ENCODE measurements around the gene LRCH1. TPM values are rescaled to one million over a fixed set of nuclear protein-coding genes. Genes with fewer than 3 reads are reported as not detected.

Gene LRCH1
- total RNA-seq, 1 donor from 2014 or later, result 13.1 TPM

GRCh38 chr13:46628622-46629365, 75.8 kb downstream of the LRCH1 start:
- Histone ChIP-seq H3K27me3 (ENCODE audit: low read depth) (no peaks in the 10 kb centered on the region), H3K4me1 (peaks cover 88% of the 10 kb centered on the region), H3K4me3 (no peak overlapping the region), H3K27ac (replicated peaks) (no peak overlapping the region), H3K9me3 (replicated peaks) (no peaks in the 10 kb centered on the region), H3K36me3 (no peaks in the 10 kb centered on the region)
- no peak for DNase-seq
- intact Hi-C loops (cut with micrococcal nuclease), result no loop called here
- TF ChIP-seq CTCF (IDR thresholded peaks at IDR 0.05; ENCODE audit: borderline replicate concordance), result no peak

- no peak for DNase-seq
- no peaks in the 10 kb centered on the region for H3K36me3 ChIP-seq
- no peaks in the 10 kb centered on the region for H3K9me3 ChIP-seq (replicated peaks)
- intact Hi-C loops (cut with micrococcal nuclease), result no loop called here
- no peaks in the 10 kb centered on the region for H3K27me3 ChIP-seq (ENCODE audit: low read depth)
- no peak overlapping the region for H3K4me3 ChIP-seq
- TF ChIP-seq CTCF (IDR thresholded peaks at IDR 0.05; ENCODE audit: borderline replicate concordance), result no peak
- peak overlapping the region; percentile 66 for H3K27ac ChIP-seq (replicated peaks)
- H3K4me1 ChIP-seq, result peaks cover 86% of the 10 kb centered on the region
Measured at GRCh38 chr13:46629811-46630413, 76.9 kb downstream of the LRCH1 start.

- Histone ChIP-seq H3K27ac (replicated peaks) (peak overlapping the region; percentile 66), H3K4me1 (peaks cover 82% of the 10 kb centered on the region), H3K36me3 (no peaks in the 10 kb centered on the region), H3K4me3 (peak overlapping the region; percentile 12), H3K9me3 (replicated peaks) (no peaks in the 10 kb centered on the region), H3K27me3 (ENCODE audit: low read depth) (no peaks in the 10 kb centered on the region)
- intact Hi-C loops (cut with micrococcal nuclease), result no loop called here
- no peak for DNase-seq
- TF ChIP-seq CTCF (IDR thresholded peaks at IDR 0.05; ENCODE audit: borderline replicate concordance), result no peak
Measured at GRCh38 chr13:46630431-46631178, 77.6 kb downstream of the LRCH1 start.

- no peak for TF ChIP-seq CTCF (IDR thresholded peaks at IDR 0.05; ENCODE audit: borderline replicate concordance)
Measured at GRCh38 chr13:46631179-46631542, 78.2 kb downstream of the LRCH1 start.

GRCh38 chr13:46632176-46632575, 79.2 kb downstream of the LRCH1 start:
- intact Hi-C loops (cut with micrococcal nuclease), result no loop called here
- Histone ChIP-seq H3K27ac (replicated peaks) (no peak overlapping the region), H3K27me3 (ENCODE audit: low read depth) (no peaks in the 10 kb centered on the region), H3K9me3 (replicated peaks) (no peaks in the 10 kb centered on the region), H3K36me3 (no peaks in the 10 kb centered on the region), H3K4me1 (peaks cover 88% of the 10 kb centered on the region), H3K4me3 (no peak overlapping the region)
- TF ChIP-seq CTCF (IDR thresholded peaks at IDR 0.05; ENCODE audit: borderline replicate concordance), result no peak
- no peak for DNase-seq

More at GRCh38 chr13:46631179-46631542, 78.2 kb downstream of the LRCH1 start:
- H3K4me3 ChIP-seq, result no peak overlapping the region
- no peaks in the 10 kb centered on the region for H3K27me3 ChIP-seq (ENCODE audit: low read depth)
- no peak for DNase-seq
- intact Hi-C loops (cut with micrococcal nuclease), result no loop called here
- peak overlapping the region; percentile 66 for H3K27ac ChIP-seq (replicated peaks)
- H3K36me3 ChIP-seq, result no peaks in the 10 kb centered on the region
- peaks cover 80% of the 10 kb centered on the region for H3K4me1 ChIP-seq
- H3K9me3 ChIP-seq (replicated peaks), result no peaks in the 10 kb centered on the region

Data from left ventricle myocardium inferior (tissue), 1 donor.